Measurements from ENCODE around the gene HES4.

GRCh38 chr1:1047407-1047806 lies 47.5 kb upstream of the HES4 start:
- TF ChIP-seq ZNF660 (CRISPR knock-in tag; IDR thresholded peaks at IDR 0.05; ENCODE audit: borderline replicate concordance, low read depth) (no peak), POLR2G (IDR thresholded peaks at IDR 0.05; ENCODE audit: low read depth, low read length) (no peak), EHMT2 (IDR thresholded peaks at IDR 0.05; ENCODE audit: borderline replicate concordance, low read depth, low read length) (no peak), NR2C2 (CRISPR knock-in tag; IDR thresholded peaks at IDR 0.05; ENCODE audit: borderline replicate concordance) (no peak), CTCF (CRISPR knock-in tag; IDR thresholded peaks at IDR 0.05) (no peak), JUND (CRISPR knock-in tag; IDR thresholded peaks at IDR 0.05) (no peak), ZNF570 (CRISPR knock-in tag; IDR thresholded peaks at IDR 0.05; ENCODE audit: borderline replicate concordance) (no peak)

All from HepG2 (cell line).